Globus pallidus (tissue), 1 donor: Measurements from ENCODE around the gene MAGI3.
A peak's percentile ranks its signal among the peaks of the same experiment; 100 is the strongest.

Experiments
- DNase-seq: peaks from one replicate; pipeline ENCODE4 v3.0.0-alpha.2; 2015; ENCODE audit warnings: low spot score

The MAGI3 gene

GRCh38 chr1:113657556-113658063, 267.3 kb downstream of the MAGI3 start:
- DNase-seq = no peak

GRCh38 chr1:113659035-113659434, 268.7 kb downstream of the MAGI3 start:
- DNase-seq = peak; percentile 26

DNA sequence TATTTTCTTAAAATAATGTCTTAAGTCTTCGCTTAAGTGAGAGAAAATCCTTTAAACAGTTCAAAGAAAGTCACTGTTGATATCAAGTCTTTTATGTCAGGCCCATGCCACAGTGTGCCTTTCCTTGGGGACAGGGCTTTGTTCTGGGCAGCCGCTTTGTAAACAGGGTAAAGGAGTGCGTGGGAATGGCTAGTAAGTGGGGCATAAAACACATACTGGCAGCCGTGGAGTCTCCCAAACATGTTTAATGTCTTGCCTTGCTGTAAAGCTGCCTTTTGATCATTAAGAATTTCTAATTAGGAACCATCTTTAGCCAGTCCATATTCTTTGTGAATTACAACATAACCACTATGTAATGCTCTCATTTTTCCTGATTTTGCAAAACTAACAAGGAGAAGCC, 269.2 kb downstream of the MAGI3 start:
- peak; percentile 28 for DNase-seq

DNA sequence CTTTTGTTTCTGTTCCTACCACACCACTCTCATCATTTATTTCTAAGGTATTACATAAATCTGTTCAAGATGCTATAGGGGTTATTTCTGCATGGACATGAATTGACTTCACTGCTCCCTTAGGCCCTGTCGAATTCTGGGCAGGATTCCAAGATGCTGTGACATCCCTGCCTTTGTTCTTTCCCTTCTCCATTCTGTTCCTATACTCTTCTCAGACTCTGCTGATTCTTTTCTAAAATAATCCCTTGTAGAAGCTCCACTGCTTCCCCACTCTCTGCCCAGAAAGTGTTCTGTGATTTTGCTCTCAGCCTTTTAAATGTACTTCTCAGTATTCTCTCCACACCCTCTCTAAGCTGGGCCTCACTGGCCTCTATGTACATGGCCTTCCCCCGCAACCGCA, 269.8 kb downstream of the MAGI3 start:
- peak; percentile 64 for DNase-seq

- DNase-seq = no peak
These were observed 271.8 kb downstream of the MAGI3 start for GRCh38 chr1:113662101-113662500.

GRCh38 chr1:113663165-113663951, 273.0 kb downstream of the MAGI3 start:
- no peak for DNase-seq

DNA sequence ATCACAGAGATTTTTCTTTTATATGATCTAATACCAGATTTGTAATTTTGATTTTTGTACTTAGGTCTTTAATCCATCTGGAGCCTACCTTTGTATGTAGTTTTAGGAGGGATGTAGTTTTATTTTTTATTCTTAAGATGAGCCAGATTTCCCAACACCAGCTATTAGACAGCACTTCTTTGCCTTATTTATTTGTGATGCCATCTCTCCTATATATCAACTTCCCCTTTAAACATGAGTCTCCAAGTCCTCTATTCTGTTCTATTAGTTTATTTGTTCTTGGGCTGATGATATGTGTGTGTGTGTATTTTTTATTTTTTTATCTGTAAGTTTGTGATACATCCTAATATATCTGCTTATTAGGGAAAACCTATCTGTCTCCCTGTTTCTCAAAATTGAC, 274.8 kb downstream of the MAGI3 start:
- no peak for DNase-seq

DNA sequence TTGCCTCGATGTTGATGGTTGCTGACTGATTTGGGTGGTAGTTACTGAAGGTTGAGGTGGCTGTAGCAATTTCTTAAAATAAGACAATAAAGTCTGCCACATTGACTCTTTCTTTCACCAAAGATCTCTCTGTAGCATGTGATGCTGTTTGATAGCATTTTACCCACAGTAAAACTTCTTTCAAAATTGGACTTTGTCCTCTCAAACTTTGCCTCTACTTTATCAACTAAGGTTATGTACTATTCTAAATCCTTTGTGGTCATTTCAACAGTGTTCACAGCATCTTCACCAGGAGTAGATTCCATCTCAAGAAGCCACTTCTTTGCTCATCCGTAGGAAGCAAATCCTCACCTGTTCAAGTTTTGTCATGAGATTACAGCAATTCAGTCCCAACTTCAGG, 275.8 kb downstream of the MAGI3 start:
- no peak for DNase-seq

- no peak for DNase-seq
These were observed 279.7 kb downstream of the MAGI3 start for GRCh38 chr1:113669988-113670387.

DNA sequence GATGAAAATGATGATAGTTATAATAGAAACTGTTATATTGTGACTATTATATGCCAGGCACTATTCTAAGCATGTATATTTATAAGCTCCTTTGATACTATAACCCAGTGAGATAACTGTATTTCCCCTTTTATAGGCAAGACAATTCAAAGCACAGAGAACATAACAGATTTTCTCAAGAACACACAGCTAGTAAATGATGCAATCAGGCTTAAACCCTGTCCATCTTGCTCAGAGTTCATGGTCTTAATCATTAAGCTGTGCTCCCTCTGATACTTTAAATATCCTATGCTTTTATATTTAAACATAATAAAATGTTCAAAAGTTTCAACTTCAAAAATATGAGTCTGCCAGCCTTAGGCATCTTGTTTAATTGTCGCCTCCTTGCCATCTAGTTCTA, 280.3 kb downstream of the MAGI3 start:
- DNase-seq = no peak

- DNase-seq = no peak
These were observed 282.2 kb downstream of the MAGI3 start for GRCh38 chr1:113672491-113672890.

DNA sequence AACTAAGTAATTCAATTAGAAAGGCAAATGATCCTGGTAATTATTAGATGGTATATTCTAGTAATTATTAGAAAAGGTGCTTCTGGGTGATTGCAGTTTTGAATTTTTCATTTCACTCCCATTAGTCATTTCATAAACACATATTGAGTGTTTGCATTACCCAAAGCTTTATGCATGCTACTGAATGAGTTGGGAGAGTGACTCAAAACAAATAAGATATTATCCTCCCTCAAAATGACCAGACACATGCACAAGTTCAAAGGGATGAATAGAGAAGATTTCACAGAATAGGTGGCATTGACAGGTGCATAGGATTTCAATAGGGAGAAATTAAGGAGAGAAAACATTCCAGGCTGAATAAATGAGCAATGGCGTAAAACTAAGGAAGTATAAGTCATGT, 284.3 kb downstream of the MAGI3 start:
- DNase-seq = no peak

- DNase-seq = no peak
These were observed 285.0 kb downstream of the MAGI3 start for GRCh38 chr1:113675302-113675701.

- DNase-seq = no peak
These were observed 286.2 kb downstream of the MAGI3 start for GRCh38 chr1:113676524-113676923.

- DNase-seq = peak; percentile 32
These were observed 287.2 kb downstream of the MAGI3 start for GRCh38 chr1:113677250-113678158.

DNA sequence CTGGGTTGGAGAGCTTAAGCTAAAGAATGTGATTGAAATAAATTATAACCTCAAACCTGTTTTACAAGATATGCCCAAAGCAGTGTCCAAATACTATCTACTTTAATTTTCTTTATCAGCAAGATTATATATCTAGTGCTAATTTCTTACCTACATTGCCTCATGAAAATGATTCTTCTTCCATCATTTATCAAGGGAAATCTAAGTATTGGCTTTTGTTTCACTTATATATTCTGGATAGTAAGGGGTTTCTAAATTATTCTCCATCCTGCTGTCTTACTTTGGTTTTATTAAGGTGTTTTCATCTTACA, 287.8 kb downstream of the MAGI3 start:
- no peak for DNase-seq

DNA sequence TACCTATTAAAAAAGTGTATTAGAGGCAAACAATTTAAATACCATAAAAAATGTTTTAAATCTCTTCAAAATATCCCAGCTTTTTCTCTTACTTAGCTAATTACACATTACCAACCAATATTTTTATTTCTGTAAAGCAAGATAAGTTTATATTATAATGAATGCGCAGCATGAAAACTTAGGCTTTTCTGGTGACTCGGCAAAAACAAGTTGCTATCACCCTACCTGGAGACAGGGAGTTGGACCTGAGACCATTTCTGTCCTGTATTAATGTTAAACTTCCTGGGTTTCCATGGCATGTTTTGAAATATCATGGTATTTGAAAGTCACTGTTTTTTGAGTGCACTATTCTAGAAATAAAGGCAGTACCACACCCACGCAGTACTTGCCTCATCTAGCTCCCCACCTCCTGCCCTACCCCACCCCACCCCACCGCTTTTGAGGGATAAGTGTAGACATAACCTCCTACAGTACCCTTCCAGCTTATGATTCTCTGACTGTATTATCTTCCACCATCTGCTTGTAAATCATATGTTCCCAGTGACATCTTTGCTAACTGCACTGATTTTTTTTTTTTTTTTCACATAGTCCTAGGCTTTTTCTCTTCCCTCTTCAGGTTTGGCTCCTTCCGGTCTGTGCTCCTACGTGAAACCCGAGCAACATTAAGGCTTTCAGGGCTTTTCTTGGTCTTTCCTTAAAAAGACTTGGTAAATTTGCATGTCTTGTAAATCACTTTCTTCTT, 291.5 kb downstream of the MAGI3 start:
- no peak for DNase-seq

GRCh38 chr1:113683384-113684152, 293.3 kb downstream of the MAGI3 start:
- no peak for DNase-seq

- no peak for DNase-seq
These were observed 293.8 kb downstream of the MAGI3 start for GRCh38 chr1:113684153-113684541.

- DNase-seq = no peak
These were observed 296.7 kb downstream of the MAGI3 start for GRCh38 chr1:113686891-113687618.

DNA sequence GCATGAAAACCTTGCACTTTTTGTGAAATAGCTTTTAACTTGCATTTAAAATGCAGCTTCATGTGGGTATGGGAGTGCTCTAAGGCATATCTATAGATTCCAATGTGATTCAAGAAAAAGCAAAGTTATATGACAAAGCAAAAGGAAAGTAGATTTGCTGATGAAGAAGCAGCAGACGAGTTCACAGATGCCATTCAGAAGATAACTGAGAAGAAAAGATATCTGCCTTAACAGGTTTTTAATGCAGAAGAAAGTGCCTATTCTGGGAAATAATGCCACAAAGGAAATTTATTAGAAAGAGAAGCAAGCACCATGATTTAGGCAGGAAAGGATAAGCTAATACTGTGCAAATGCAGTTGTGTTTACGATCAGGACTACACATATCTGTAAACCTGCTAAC, 300.9 kb downstream of the MAGI3 start:
- no peak for DNase-seq
